Hypothalamus (tissue), 51 donors: ENCODE data around the gene FIS1.
"Not testable (repeated sequence)": the region's sequence is repeated elsewhere in the genome, so short reads cannot be mapped to it uniquely, and the experiment has no call there.

ENCODE experiments used
- DNase-seq, 51 donors: peaks; one replicate each; lab custom pipeline; 2025; lab: John Stamatoyannopoulos, UW

FIS1 gene

DNA sequence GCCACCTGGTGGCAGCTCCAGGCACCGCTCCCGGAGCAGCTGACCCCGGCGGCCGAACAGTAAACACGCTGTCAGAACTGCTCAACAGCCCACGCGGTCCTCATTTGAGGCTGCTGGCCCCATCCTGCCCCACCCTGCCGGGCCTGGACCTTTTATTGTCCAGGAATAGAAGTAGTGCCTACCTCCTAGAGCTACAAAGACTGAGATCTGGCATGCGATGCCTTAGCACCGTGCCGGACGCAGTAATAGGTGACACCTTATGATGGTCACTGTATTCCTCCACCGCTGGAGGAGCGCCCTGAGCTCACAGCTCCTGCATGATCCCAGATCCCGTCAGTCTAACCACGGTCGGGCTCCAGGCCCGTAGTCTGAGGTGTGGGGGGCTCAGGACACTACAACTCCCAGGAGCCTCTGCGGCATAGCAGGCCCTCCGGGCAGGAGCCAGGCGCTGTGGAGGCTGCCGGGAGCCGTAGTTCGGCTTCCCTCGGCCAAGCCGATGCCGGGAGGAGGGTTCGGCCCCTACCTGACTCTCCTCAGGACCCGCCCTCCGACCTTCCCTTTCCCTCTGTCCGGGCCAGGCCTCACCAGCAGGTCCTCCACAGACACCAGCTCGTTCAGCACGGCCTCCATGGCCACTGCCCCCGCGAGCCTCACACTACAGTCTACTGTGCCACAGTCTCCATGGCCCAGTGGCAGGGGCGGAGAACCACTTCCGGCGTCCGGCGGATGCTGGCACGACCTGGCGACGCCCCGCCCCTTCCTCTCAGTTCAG is at the start of gene FIS1:
Gene FIS1, minus strand, starts transcription at position 707 of the 772 bp plus-strand sequence. Its CDS starts 77 bp downstream, at position 630.
- peak; percentile 75 to 100 (median 95) for DNase-seq

DNA sequence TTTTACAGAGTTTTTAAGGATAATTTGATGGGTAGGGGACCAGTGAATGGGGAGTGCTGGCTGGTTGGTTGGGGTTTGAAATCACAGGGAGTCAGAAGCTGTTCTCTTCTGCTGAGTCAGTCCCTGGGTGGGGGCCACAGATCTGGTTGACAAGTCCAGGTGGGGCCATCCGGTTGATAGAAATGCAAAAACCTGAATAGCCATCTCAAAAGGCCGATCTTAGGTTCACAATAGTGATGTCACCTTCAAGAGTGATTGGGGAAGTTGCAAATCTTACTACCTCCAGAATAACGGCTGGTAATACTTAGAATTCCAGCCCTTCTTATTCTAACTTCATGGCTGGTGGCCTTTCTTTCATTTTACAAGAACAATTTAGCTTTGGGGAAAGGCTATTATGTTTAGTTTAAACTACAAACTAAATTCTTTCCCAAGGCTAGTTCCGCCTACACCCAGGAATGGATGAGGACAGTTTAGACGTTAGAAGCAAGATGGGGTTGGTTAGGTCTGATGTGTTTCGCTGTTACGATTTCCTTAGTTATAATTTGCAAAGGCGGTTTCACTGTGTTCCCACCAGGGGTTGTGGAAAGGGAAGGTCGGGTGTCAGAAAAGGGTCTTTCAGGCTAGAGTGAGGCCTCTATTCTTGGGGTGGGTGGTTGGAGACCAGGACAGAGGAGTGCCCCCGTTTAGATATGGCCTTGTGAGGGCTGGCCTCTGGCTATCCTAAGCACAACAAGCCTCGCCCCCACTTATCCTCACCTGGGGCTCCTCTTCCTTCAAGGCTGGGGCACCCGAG is 49.4 kb upstream of the FIS1 start:
- no peak for DNase-seq

DNA sequence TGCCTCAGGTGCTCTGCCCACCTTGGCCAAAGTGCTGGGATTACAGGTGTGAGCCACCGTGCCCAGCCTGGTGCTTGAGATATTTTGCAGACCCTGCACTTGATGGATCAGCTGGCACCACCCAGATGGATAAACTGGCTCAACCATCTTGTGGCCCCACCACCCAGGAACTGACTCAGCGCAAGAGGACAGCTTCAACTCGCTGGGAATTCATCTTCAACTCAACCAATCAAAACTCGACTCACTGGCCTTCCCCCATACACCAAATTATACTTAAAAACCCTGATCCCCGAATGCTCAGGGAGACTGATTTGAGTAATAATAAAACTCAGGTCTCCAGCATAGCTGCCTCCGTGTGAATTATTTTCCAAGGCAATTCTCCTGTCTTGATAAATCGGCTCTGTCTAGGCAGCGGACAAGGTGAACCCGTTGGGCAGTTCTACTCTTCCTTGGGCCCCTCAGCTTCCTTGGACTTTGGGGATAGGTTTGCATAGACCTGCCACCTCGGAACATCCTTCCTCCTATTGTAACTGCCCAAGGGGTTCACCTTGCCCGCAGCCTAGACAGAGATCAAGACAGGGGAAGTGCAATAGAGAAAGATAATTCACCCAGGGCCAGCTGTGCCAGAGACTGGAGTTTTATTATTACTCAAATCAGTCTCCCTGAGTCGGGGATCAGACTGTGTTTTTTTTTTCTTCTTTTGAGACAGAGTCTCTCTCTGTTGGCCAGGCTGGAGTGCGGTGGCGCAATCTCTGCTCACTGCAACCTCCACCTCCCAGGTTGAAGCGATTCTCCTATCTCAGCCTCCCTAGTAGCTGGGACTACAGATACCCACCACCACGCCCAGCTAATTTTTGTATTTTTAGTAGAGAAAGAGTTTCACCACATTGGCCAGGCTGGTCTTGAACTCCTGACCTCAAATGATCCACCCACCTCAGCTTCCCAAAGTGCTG is 48.5 kb upstream of the FIS1 start:
- not testable (repeated sequence) for DNase-seq

DNA sequence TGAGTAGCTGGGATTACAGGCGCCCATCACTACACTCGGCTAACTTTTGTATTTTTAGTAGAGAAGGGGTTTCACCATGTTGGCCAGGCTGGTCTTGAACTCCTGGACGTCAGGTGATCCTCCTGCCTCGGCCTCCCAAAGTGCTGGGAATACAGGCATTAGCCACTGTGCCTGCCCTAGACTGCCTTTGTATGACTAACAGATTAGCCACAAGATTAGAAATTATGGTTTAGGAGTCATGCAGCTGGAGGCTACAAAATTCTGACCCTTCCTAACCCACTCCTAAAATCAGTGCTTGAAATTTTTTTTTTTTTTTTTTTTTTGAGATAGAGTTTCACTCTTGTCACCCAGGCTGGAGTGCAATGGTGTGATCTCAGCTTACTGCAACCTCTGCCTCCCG is 47.7 kb upstream of the FIS1 start:
- DNase-seq = not testable (repeated sequence)

DNA sequence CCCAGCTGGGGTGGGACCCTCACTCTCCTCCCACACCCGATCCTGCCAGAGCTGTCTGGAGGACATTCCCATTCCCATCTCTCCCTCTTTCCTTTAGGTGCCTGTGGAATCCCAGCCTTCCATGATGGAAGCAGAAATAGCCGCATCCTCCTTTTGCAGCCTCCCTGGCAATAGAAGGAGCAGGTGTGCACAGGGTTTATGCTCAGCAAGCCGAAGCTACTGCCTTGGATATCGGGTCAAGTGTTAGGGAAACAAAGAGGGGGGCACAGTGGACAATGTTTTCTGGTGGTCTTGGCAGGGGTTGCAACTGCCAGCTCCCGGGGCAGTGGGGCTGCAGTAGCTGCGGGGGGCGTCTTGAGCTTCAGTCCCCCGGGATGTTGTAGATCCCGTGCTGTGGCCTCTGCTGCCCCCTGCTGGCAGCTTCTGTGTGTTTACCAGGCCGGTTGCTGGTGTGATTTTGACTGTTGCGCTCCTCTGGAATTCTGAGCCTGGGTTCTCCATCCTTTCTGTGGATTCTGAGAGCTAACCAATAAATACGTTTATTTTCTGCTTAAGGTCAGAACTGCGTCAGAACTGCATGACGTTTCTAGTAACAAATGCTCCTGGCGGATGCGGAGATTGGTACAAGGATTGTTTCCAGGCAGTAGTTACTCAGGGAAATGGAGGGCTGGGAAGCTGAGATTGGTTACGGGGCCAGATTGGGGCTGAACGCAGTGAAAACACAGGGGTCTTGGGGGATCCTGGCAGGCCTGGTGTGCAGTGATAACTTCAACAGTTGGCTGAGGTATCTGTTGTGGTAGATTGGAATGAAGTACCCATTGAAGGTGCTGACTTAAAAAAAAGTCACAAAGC is 45.5 kb upstream of the FIS1 start:
- peak in 45 of 51 donors; percentile 2 to 80 (median 34) for DNase-seq

DNA sequence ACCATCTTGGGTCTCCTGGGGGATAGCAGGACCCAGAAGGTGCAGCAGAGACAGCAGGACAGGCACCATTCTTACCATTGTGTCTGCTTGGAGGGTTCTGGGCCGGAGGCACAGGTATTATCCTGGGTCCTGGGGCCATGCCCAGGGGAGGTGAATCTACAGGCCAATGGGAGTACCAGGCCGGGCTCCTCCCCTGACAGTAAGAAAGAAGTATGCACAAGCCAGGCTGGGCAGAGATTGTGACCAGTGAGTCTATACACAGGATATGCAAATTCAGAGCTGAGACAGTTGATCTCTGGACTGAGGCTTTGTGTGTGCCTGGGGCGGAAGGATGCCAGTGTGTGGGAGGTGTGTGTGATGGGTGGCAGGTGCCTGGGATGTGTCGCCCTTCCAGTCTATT is 44.8 kb upstream of the FIS1 start:
- DNase-seq = not testable (repeated sequence)

DNA sequence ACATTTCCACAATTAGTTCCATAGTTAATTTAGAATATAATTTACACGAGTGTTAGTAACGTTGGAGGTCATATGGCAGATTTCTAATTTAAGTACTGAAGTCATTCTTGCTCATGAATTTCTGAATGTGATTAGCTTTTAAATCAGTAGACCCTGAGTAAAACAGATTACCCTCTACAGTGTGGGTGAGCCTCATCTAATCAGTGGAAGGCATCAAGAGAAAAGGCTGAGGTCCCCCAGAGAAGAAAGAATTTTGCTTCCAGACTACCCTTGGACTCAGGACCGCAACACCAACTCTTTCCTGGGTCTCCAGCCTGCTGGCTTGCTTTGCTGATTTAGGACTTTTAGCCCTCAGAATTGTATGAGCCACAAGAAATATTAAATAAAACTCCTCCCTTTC is 43.6 kb upstream of the FIS1 start:
- DNase-seq = no peak

DNA sequence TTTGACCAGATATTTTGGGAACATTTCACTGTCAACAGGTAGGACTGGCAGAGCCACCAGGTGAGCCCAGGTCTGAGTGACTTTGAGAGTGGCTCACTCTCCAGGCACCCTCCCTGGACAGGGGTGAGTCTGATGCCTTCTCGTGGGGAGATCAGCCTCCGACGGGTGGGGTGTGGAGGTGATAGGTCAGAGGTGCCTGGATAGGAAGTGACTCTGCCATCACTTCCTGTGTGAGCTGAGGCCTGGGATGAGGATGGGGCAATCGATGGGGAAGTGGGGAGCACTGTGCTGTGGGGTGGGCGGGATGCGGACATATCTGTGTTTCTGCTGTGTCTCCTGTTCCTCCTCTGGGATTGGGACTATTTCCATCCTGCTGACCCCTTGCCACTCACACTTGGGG is 42.2 kb upstream of the FIS1 start:
- no peak for DNase-seq

DNA sequence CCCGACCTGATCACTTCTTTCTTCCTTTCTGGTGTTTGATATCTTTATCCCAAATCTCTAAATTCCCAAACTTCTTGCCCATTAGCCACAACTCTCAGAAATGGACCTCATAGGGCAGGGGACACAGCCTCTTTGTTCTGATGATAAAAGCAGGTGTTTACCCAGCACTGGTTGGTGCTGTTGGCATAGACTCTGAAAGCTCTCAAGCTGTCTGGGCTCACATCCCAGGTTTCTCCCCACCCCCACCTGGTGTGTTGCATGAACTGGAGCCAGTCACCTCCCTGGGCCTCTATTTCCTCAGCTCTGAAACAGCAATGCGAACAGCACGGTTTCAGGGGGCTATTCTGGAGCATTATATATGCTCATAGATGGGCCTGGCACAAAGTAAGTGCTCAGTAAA is 41.0 kb upstream of the FIS1 start:
- not testable (repeated sequence) for DNase-seq

DNA sequence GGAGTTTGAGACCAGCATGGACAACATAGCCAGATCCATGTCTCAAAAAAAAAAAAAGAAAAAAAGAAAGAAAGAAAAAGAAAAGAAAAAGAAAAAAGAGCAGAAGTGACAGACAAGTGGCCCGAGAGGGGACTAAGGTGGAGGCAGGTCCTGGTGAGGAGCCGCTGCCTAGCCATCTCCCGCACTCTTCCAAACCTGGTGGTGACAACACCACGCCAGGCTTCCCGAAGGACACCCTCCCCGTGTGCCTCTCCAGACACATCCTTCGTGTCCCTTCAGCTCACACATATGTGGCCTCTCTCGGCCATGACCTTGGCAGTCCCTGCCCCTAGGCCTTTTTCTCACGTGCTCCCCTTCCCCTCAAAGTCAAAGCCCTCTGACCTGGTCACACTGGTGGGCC is 40.3 kb upstream of the FIS1 start:
- no peak for DNase-seq

DNA sequence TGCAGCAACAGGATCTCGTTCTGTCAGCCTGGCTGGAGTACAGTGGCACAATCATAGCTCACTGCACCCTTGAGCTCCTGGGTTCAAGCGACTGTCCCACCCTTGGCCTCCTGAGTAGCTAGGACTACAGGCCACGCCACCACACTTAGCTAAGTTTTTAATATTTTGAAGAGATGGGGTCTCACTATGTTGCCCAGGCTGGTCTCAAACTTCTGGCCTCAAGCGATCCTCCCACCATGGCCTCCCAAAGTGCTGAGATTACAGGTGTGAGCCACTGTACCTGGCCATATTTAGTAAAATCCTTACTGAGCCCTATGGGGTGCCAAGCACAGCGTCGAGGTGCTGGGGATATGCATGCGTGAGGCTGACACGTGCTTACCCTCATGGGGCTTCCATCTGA is 36.0 kb upstream of the FIS1 start:
- not testable (repeated sequence) for DNase-seq

DNA sequence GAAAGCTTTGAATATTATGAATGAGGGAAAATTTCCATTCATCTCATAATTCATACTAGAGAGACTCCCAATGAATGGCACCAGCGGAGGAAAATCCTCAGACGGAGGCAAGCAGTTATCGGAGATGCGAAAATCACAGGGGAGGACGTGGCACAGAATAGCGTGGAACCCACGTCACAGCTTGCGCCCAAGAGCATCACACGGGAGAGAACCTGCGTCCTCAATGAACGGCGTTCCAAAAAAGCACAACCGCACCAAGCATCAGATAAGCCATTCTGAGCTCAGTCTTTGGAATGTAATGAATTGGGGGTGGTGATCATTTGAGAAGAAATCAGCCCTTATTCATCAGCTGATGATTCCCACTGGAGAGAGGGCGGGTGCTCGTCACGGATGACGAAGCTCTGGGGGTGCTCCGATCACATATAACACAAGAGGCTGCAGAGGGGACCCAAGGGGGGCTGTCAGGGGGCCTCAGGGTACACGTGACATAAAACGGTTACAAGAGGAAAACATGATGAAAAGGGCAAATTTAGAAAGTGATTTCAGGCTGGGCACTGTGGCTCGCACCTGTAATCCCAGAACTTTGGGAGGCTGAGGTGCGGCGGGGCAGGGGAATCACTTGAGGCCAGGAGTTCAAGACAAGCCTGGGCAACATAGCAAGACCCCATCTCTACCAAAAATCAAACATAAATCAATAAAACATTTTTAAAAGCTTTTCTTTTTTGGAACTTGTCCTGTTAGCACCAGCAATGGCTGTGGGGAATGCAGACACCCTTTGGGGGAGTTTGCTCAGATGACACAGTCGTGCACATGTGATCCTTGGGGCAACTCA is 33.8 kb upstream of the FIS1 start:
- peak in 2 of 51 donors; percentile 6 to 43 for DNase-seq

DNA sequence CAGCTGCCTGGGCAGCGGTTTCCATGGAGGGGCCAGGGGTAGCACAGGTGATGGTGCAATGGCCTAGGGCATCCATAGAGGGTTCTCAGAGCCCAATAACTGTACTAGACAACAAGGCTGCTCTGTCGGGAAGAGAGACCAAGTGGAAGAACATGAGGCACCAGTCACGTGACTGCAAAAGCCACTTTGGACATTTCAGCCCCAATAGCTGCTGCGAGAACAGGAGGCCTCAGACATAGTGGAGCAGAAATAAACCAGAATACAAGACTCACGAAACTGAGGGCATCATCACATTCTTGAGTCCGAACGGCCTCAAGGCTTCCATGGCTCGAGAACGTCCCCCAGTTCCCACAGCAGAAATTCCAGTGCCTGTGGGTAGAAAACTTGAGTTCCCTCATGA is 32.3 kb upstream of the FIS1 start:
- DNase-seq = no peak

DNA sequence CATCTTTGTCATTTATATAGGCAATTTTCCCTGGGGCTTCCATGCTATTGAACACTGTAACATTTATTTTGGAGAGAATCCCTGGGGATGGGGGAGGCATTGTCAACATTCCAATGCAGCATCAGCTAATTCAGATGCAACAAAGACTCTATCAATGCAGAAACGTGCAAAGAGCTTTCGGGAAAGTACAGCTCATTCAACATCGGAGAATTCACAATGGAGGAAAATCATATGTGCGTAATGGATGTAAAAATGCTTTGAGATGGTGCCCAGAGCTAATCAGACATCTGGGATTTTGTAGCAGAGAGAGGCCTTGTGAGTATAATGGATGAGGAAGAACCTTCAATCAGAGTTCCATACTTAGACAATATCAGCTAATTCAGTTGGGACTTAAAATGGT is 28.3 kb upstream of the FIS1 start:
- no peak for DNase-seq

DNA sequence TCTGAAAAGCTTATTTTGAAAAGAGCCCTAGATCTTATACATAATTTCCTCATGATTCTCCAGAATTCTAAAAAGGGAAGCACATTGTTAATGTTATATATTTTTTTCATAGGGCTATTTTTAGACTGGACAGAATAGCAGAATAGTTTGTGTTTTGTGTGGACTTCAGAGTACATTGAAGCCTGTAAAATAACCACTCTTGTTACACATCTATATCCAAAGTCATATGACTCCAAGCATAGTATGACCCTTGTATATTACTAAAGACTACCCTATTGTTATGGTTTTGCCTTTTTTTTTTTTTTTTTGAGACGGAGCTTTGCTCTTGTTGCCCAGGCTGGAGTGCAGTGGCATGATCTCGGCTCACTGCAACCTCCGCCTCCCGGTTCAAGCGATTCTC is 26.1 kb upstream of the FIS1 start:
- no peak for DNase-seq

DNA sequence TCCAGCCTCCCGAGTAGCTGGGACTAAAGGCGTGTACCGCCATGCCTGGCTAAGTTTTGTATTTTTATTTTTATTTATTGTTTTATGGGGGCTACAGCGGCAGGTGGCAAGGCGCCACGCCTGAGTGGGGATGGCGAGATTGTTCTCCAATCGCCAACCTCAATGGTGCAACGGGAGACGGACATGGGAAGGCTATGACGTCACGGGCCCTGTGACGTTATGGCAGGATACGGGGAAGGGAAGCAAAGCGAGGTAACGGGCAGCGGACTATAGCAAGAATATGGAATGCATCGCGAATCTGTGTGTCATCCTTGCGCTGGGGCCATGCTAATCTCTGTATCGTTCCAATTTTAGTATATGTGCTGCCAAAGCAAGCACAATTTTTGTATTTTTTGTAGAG is 24.8 kb upstream of the FIS1 start:
- no peak for DNase-seq

DNA sequence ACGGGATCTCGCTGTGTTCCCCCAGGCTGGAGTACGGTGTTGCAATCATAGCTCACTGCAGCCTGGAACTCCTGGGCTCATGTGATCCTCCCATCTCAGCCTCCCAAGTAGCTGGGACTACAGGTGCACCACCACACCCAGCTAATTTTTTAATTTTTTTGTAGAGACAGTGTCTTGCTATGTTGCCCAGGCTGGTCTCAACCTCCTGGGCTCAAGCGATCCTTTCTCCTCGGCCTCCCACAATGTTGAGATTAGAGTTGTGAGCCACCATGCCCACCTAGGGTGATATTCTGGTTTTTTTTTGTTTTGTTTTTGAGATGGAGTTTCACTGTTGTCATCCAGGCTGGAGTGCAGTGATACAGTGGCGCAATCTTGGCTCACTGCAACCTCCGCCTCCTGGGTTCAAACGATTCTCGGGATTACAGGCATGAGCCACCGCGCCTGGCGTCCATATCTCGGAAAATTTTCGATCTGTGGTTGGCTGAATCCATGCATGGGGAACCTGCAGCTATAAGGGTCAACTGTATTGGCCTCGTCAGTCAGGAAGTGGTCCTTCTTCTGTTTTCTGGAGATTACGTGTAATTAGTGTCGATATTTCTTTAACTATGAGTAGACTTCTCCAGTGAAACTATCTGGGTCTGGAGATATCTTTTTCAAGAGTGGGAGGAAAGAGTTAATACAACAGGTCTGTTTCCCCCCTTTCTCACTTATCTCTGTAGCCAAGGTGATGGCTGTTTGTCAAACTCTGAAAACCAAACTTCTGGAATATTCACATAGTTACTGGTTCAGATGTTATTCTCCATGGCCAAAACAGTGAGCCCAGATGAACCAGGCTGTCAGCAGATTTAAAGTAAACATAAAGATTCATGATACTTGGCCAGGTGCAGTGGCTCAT is 21.0 kb upstream of the FIS1 start:
- DNase-seq = no peak
